IMR-90 (cell line): Measurements from ENCODE around the gene RABGEF1. TPM values are rescaled to one million over a fixed set of nuclear protein-coding genes. Genes with fewer than 3 reads are reported as not detected.
"Not testable (repeated sequence)": the region's sequence is repeated elsewhere in the genome, so short reads cannot be mapped to it uniquely, and the experiment has no call there.

Source experiments
- ATAC-seq: fragments of 200-7000 bp; cut with Tn5 transposase; 2 replicates; pipeline ENCODE4 v1.9.1; 2020; ENCODE audit warnings: low read depth, mild to moderate bottlenecking, moderate library complexity
- BruUV-seq: library from RNA; stranded (reverse); fragments of 400-500 nt; replicated peaks from 2 replicates; lab custom pipeline; 2021; lab: Mats Ljungman, UMichigan
- CTCF ChIA-PET: fragments of 300-600 bp; formaldehyde crosslinking; extraction: SDS; loops from one replicate; lab custom pipeline; 2021; ENCODE audit warnings: antibody characterized with exemption; lab: Yijun Ruan, JAX
- POLR2A ChIA-PET: fragments of 300-600 bp; sonication (Branson Sonifier 250); formaldehyde crosslinking; loops from one replicate; lab custom pipeline; 2022; ENCODE audit warnings: antibody characterized with exemption; ENCODE audit not compliant: unreplicated experiment; lab: Charles Lee
- DNase-seq: peaks from one replicate; pipeline ENCODE4 v3.0.0; 2013
- H2AFZ ChIP-seq: replicated peaks from 2 replicates; pipeline ENCODE3; 2013; ENCODE audit warnings: low read length, mild to moderate bottlenecking; ENCODE audit not compliant: poor library complexity
- H2AK5ac ChIP-seq: 2 replicates; pipeline ENCODE4 v1.6.1; 2013; ENCODE audit warnings: low read depth, low read length, inconsistent platforms
- H2AK9ac ChIP-seq: replicated peaks from 2 replicates; pipeline ENCODE3; 2013; ENCODE audit warnings: mild to moderate bottlenecking, low read depth, low read length, moderate library complexity; ENCODE audit not compliant: poor library complexity
- H2BK120ac ChIP-seq: 2 replicates; pipeline ENCODE4 v1.6.1; 2013; ENCODE audit warnings: low read depth, low read length, inconsistent platforms
- H2BK15ac ChIP-seq: 3 replicates; pipeline ENCODE4 v1.6.1; 2013; ENCODE audit warnings: low read depth, low read length, inconsistent platforms
- H2BK20ac ChIP-seq: 2 replicates; pipeline ENCODE4 v1.6.1; 2013; ENCODE audit warnings: low read depth, mild to moderate bottlenecking, inconsistent platforms, low read length, moderate library complexity
- H2BK5ac ChIP-seq: 2 replicates; pipeline ENCODE4 v1.6.1; 2013; ENCODE audit warnings: mild to moderate bottlenecking, low read depth, low read length, inconsistent platforms; ENCODE audit not compliant: poor library complexity, severe bottlenecking
- H3K14ac ChIP-seq: replicated peaks from 2 replicates; pipeline ENCODE4 v1.6.1; 2013; ENCODE audit warnings: low read depth, low read length, inconsistent platforms
- H3K18ac ChIP-seq: 2 replicates; pipeline ENCODE4 v1.6.1; 2013; ENCODE audit warnings: low read depth, low read length, control low read depth
- H3K23ac ChIP-seq: 2 replicates; pipeline ENCODE4 v1.6.1; 2013; ENCODE audit warnings: low read depth, low read length, inconsistent platforms
- H3K27ac ChIP-seq: 2 replicates; pipeline ENCODE4 v1.5.1; 2013; ENCODE audit warnings: mild to moderate bottlenecking, control low read depth, low read length; ENCODE audit not compliant: insufficient read depth
- H3K27me3 ChIP-seq: 2 replicates; pipeline ENCODE4 v1.6.1; 2013; ENCODE audit warnings: low read length; ENCODE audit not compliant: control insufficient read depth, insufficient read depth
- H3K36me3 ChIP-seq: 2 replicates; pipeline ENCODE4 v1.6.1; 2013; ENCODE audit warnings: low read length, mixed read lengths; ENCODE audit not compliant: control insufficient read depth, insufficient read depth
- H3K4ac ChIP-seq: 2 replicates; pipeline ENCODE4 v1.6.1; 2013; ENCODE audit warnings: low read depth, low read length, inconsistent platforms
- H3K4me1 ChIP-seq: 2 replicates; pipeline ENCODE4 v1.6.1; 2013; ENCODE audit warnings: low read length, mixed read lengths; ENCODE audit not compliant: control insufficient read depth, insufficient read depth
- H3K4me2 ChIP-seq: 2 replicates; pipeline ENCODE4 v1.6.1; 2013; ENCODE audit warnings: low read depth, mild to moderate bottlenecking, control low read depth, low read length, moderate library complexity
- H3K4me3 ChIP-seq: 2 replicates; pipeline ENCODE4 v1.5.1; 2013; ENCODE audit warnings: low read depth, mild to moderate bottlenecking, control low read depth, low read length, moderate library complexity; ENCODE audit not compliant: insufficient read depth
- H3K56ac ChIP-seq: 2 replicates; pipeline ENCODE4 v1.6.1; 2013; ENCODE audit warnings: low read length, inconsistent platforms; ENCODE audit not compliant: insufficient read depth; ENCODE audit errors: extremely low read depth
- H3K79me1 ChIP-seq, 2 experiments: 2 replicates each; pipeline ENCODE4 v1.6.1; 2013; ENCODE audit warnings: low read length in 2 of 2, inconsistent platforms in 1 of 2, low read depth in 1 of 2
- H3K9ac ChIP-seq: 2 replicates; pipeline ENCODE4 v1.6.1; 2013; ENCODE audit warnings: low read depth, low read length, control low read depth
- H3K9me1 ChIP-seq: 2 replicates; pipeline ENCODE4 v1.6.1; 2013; ENCODE audit warnings: low read length, inconsistent platforms; ENCODE audit not compliant: insufficient read depth
- H3K9me3 ChIP-seq: 2 replicates; pipeline ENCODE4 v1.6.1; 2013; ENCODE audit warnings: low read length; ENCODE audit not compliant: control insufficient read depth, insufficient read depth
- H4K20me1 ChIP-seq: 2 replicates; pipeline ENCODE4 v1.6.1; 2013; ENCODE audit warnings: low read length, inconsistent platforms; ENCODE audit not compliant: insufficient read depth
- H4K5ac ChIP-seq: 2 replicates; pipeline ENCODE4 v1.6.1; 2013; ENCODE audit warnings: mild to moderate bottlenecking, low read depth, low read length, control low read depth
- H4K8ac ChIP-seq, 2 experiments: 2 replicates each; pipeline ENCODE4 v1.6.1; 2013; ENCODE audit warnings: low read depth in 2 of 2, low read length in 2 of 2, control low read depth in 1 of 2, inconsistent platforms in 1 of 2
- H4K91ac ChIP-seq: 2 replicates; pipeline ENCODE4 v1.6.1; 2013; ENCODE audit warnings: low read depth, low read length, inconsistent platforms; ENCODE audit not compliant: insufficient read depth
- WGBS, 2 experiments: methylation state at CpG; one replicate each; pipeline versions ENCODE4 v1.1.5 to v1.1.7; 2013; ENCODE audit warnings: missing lambda C conversion rate in 2 of 2; ENCODE audit not compliant: insufficient read length in 1 of 2; ENCODE audit errors: extremely low coverage in 2 of 2; 5-methylcytosine and 5-hydroxymethylcytosine counted together
- dilution Hi-C: fragments of 300-500 bp; cut with HindIII; formaldehyde crosslinking; loops from one replicate; pipeline ENCODE4 v1.14.3; 2018; ENCODE audit warnings: low sequenced_read_pairs; ENCODE audit not compliant: unreplicated experiment
- in situ Hi-C: fragments of 300-500 bp; cut with MboI; formaldehyde crosslinking; loops from 3 replicates; pipeline ENCODE4 v1.14.3; 2019; ENCODE audit warnings: low sequenced_read_pairs, inconsistent platforms, mixed read lengths
- intact Hi-C: fragments of 100-400 bp; cut with micrococcal nuclease; formaldehyde crosslinking; loops from 2 replicates; pipeline ENCODE4 v1.10.0; 2022
- polyA plus RNA-seq, 3 experiments: library from polyadenylated mRNA; depleted of rRNA; stranded (reverse); fragments of >200 nt; gene quantifications; 2 replicates each; pipeline ENCODE4 v1.2.3, GENCODE V29; 2012; ENCODE audit warnings: low replicate concordance in 1 of 3
- total RNA-seq: library from RNA; depleted of rRNA; stranded (reverse); fragments of >200 nt; gene quantifications from 2 replicates; pipeline ENCODE4 v1.2.3, GENCODE V29; 2012

The RABGEF1 gene
- total and polyA plus RNA-seq, 2 of the 4 experiments (the other 2 are of a cell fraction) = 34.9 to 56.6 TPM

GRCh38 chr7:66843492-66843891 is 103.0 kb downstream of the RABGEF1 start:
- H2BK15ac ChIP-seq, DNase-seq, H3K4me2 ChIP-seq, H3K4me1 ChIP-seq, dilution Hi-C loops, H2BK5ac ChIP-seq, H2BK20ac ChIP-seq, H3K9me3 ChIP-seq, H2BK120ac ChIP-seq, POLR2A ChIA-PET, H4K5ac ChIP-seq, BruUV-seq, ATAC-seq, H3K18ac ChIP-seq, H3K4me3 ChIP-seq, CTCF ChIA-PET, H2AK5ac ChIP-seq, H2AK9ac ChIP-seq, H4K91ac ChIP-seq, H3K56ac ChIP-seq, H3K9me1 ChIP-seq, in situ Hi-C loops, H3K9ac ChIP-seq, H3K14ac ChIP-seq, H3K4ac ChIP-seq, intact Hi-C loops, H4K20me1 ChIP-seq, H2AFZ ChIP-seq, H3K27me3 ChIP-seq, H3K27ac ChIP-seq, H3K36me3 ChIP-seq: not testable (repeated sequence)
- Histone ChIP-seq H3K23ac (peak overlapping the region; percentile 42; the same call in 1 of the 2 replicates), H4K8ac (peak overlapping the region in 1 of 2 experiments; percentile 52; a peak in 2 of 4 replicates), H3K79me1 (peaks cover 8 to 23% of the 10 kb centered on the region in 2 experiments)
- no CpG with 5 or more reads among the region's 7 CpGs for WGBS, 2 experiments
